HEK293 (cell line): ENCODE measurements around the gene APOLD1.

ENCODE experiments used
- CTCF ChIA-PET: fragments of 350-600 bp; formaldehyde crosslinking; extraction: SDS; loops from one replicate; lab custom pipeline; 2021; ENCODE audit warnings: antibody characterized with exemption; lab: Yijun Ruan, JAX
- POLR2A ChIA-PET: fragments of 300-600 bp; formaldehyde crosslinking; extraction: SDS; loops from one replicate; lab custom pipeline; 2020; ENCODE audit warnings: antibody characterized with exemption, inconsistent platforms; lab: Yijun Ruan, JAX
- H3K27ac ChIP-seq: fragments of 200-500 bp; sonication (Bioruptor generic); 2 replicates; pipeline ENCODE4 v1.5.1; 2014; ENCODE audit warnings: low read depth, low read length, control low read depth, inconsistent platforms; ENCODE audit errors: extremely low read depth
- H3K36me3 ChIP-seq, 2 experiments: fragments of 200-500 bp in 1 of 2; sonication (Bioruptor generic) in 1 of 2; 1 replicate in 1 of 2; 2 replicates in 1 of 2; pipeline ENCODE4 v1.5.1; 2014 to 2017; ENCODE audit warnings: inconsistent platforms in 2 of 2, low read length in 2 of 2; ENCODE audit not compliant: control insufficient read depth in 2 of 2, insufficient read depth in 1 of 2
- H3K4me1 ChIP-seq: fragments of 200-500 bp; sonication (Bioruptor generic); 2 replicates; pipeline ENCODE4 v1.5.1; 2014; ENCODE audit warnings: mild to moderate bottlenecking, low read length, inconsistent platforms; ENCODE audit not compliant: control insufficient read depth, insufficient read depth
- H3K4me3 ChIP-seq: 2 replicates; pipeline ENCODE4 v1.5.1; 2011; ENCODE audit warnings: low read depth, mild to moderate bottlenecking, control low read depth, low read length, moderate library complexity
- H3K9me3 ChIP-seq: fragments of 200-500 bp; sonication (Bioruptor generic); 2 replicates; pipeline ENCODE4 v1.5.1; 2014; ENCODE audit warnings: low read depth, low read length, inconsistent platforms; ENCODE audit not compliant: control insufficient read depth, insufficient read depth
- ATF2 ChIP-seq: fragments of 450-650 bp; formaldehyde crosslinking; IDR thresholded peaks from 2 replicates; pipeline ENCODE4 v1.5.1; 2016; ENCODE audit warnings: missing biosample characterization, missing genetic modification characterization, low read depth
- FEZF1 ChIP-seq: fragments of 450-650 bp; formaldehyde crosslinking; IDR thresholded peaks from 2 replicates; pipeline ENCODE4 v1.5.1; 2016; ENCODE audit warnings: missing biosample characterization, missing genetic modification characterization
- INSM2 ChIP-seq: fragments of 450-650 bp; formaldehyde crosslinking; IDR thresholded peaks from 2 replicates; pipeline ENCODE4 v1.5.1; 2016; ENCODE audit warnings: missing biosample characterization, missing genetic modification characterization
- KLF10 ChIP-seq: fragments of 450-650 bp; IDR thresholded peaks from 2 replicates; pipeline ENCODE4 v1.5.1; 2018; ENCODE audit warnings: missing biosample characterization, mild to moderate bottlenecking, missing genetic modification characterization
- KLF7 ChIP-seq: fragments of 450-650 bp; formaldehyde crosslinking; IDR thresholded peaks from 2 replicates; pipeline ENCODE4 v1.5.1; 2016; ENCODE audit warnings: missing biosample characterization, missing genetic modification characterization, borderline replicate concordance
- OVOL3 ChIP-seq: fragments of 450-650 bp; formaldehyde crosslinking; IDR thresholded peaks from 2 replicates; pipeline ENCODE4 v1.5.1; 2016; ENCODE audit warnings: missing biosample characterization, missing genetic modification characterization
- PRDM1 ChIP-seq: fragments of 450-650 bp; formaldehyde crosslinking; IDR thresholded peaks from 2 replicates; pipeline ENCODE4; 2016; ENCODE audit warnings: missing biosample characterization, missing genetic modification characterization
- REST ChIP-seq: fragments of 450-650 bp; formaldehyde crosslinking; IDR thresholded peaks from 2 replicates; pipeline ENCODE4 v1.5.1; 2016; ENCODE audit warnings: missing biosample characterization, missing genetic modification characterization
- SP7 ChIP-seq: fragments of 450-650 bp; formaldehyde crosslinking; IDR thresholded peaks from 2 replicates; pipeline ENCODE4 v1.5.1; 2016; ENCODE audit warnings: missing biosample characterization, missing genetic modification characterization
- TCF7L2 ChIP-seq: IDR thresholded peaks from 2 replicates; pipeline ENCODE4 v1.6.1; 2011; ENCODE audit warnings: low read depth, mild to moderate bottlenecking, inconsistent platforms, low read length, moderate library complexity, borderline replicate concordance
- ZBTB21 ChIP-seq: fragments of 450-650 bp; formaldehyde crosslinking; IDR thresholded peaks from 2 replicates; pipeline ENCODE4 v1.5.1; 2017; ENCODE audit warnings: missing biosample characterization, missing genetic modification characterization
- ZBTB8A ChIP-seq: fragments of 450-650 bp; formaldehyde crosslinking; IDR thresholded peaks from 2 replicates; pipeline ENCODE4 v1.5.1; 2016; ENCODE audit warnings: missing biosample characterization, missing genetic modification characterization
- ZNF169 ChIP-seq: fragments of 450-650 bp; formaldehyde crosslinking; IDR thresholded peaks from 2 replicates; pipeline ENCODE4 v1.5.1; 2016; ENCODE audit warnings: missing biosample characterization, missing genetic modification characterization
- ZNF174 ChIP-seq: fragments of 450-650 bp; formaldehyde crosslinking; IDR thresholded peaks from 2 replicates; pipeline ENCODE4 v1.5.0; 2017; ENCODE audit warnings: missing biosample characterization, mild to moderate bottlenecking, missing genetic modification characterization
- ZNF184 ChIP-seq: fragments of 450-650 bp; IDR thresholded peaks from 2 replicates; pipeline ENCODE4 v1.5.1; 2018; ENCODE audit warnings: missing biosample characterization, mild to moderate bottlenecking, missing genetic modification characterization
- ZNF2 ChIP-seq: fragments of 450-650 bp; formaldehyde crosslinking; IDR thresholded peaks from 2 replicates; pipeline ENCODE4 v1.5.1; 2016; ENCODE audit warnings: missing biosample characterization, missing genetic modification characterization
- ZNF24 ChIP-seq: fragments of 450-650 bp; formaldehyde crosslinking; IDR thresholded peaks from 2 replicates; pipeline ENCODE4 v1.5.1; 2016; ENCODE audit warnings: missing biosample characterization, missing genetic modification characterization
- ZNF341 ChIP-seq: fragments of 450-650 bp; formaldehyde crosslinking; IDR thresholded peaks from 2 replicates; pipeline ENCODE4; 2016; ENCODE audit warnings: low read depth, missing biosample characterization, missing genetic modification characterization
- ZNF473 ChIP-seq: fragments of 450-650 bp; formaldehyde crosslinking; IDR thresholded peaks from 2 replicates; pipeline ENCODE4 v1.5.1; 2017; ENCODE audit warnings: missing biosample characterization, missing genetic modification characterization
- ZNF521 ChIP-seq: fragments of 450-650 bp; formaldehyde crosslinking; IDR thresholded peaks from 2 replicates; pipeline ENCODE4 v1.5.1; 2017; ENCODE audit warnings: missing biosample characterization, mild to moderate bottlenecking, missing genetic modification characterization
- ZNF549 ChIP-seq: fragments of 450-650 bp; IDR thresholded peaks from 2 replicates; pipeline ENCODE4 v1.5.1; 2018; ENCODE audit warnings: missing biosample characterization, missing genetic modification characterization, mild to moderate bottlenecking, inconsistent platforms, moderate library complexity
- ZNF560 ChIP-seq: fragments of 450-650 bp; formaldehyde crosslinking; IDR thresholded peaks from 2 replicates; pipeline ENCODE4 v1.5.1; 2017; ENCODE audit warnings: missing biosample characterization, missing genetic modification characterization, borderline replicate concordance
- ZNF571 ChIP-seq: fragments of 450-650 bp; formaldehyde crosslinking; IDR thresholded peaks from 2 replicates; pipeline ENCODE4 v1.5.0; 2017; ENCODE audit warnings: missing biosample characterization, missing genetic modification characterization
- ZNF600 ChIP-seq: fragments of 450-650 bp; formaldehyde crosslinking; IDR thresholded peaks from 2 replicates; pipeline ENCODE4 v1.5.1; 2016; ENCODE audit warnings: missing biosample characterization, missing genetic modification characterization
- ZNF610 ChIP-seq: fragments of 450-650 bp; formaldehyde crosslinking; IDR thresholded peaks from 2 replicates; pipeline ENCODE4 v1.5.1; 2016; ENCODE audit warnings: missing biosample characterization, missing genetic modification characterization, borderline replicate concordance
- ZNF621 ChIP-seq: fragments of 450-650 bp; formaldehyde crosslinking; IDR thresholded peaks from 2 replicates; pipeline ENCODE4 v1.5.1; 2017; ENCODE audit warnings: missing biosample characterization, missing genetic modification characterization
- ZNF658 ChIP-seq: fragments of 450-650 bp; formaldehyde crosslinking; IDR thresholded peaks from 2 replicates; pipeline ENCODE4; 2016; ENCODE audit warnings: missing biosample characterization, missing genetic modification characterization
- ZNF670 ChIP-seq: fragments of 450-650 bp; formaldehyde crosslinking; IDR thresholded peaks from 2 replicates; pipeline ENCODE4 v1.5.1; 2016; ENCODE audit warnings: missing biosample characterization, missing genetic modification characterization, low read depth
- ZNF692 ChIP-seq: fragments of 450-650 bp; formaldehyde crosslinking; IDR thresholded peaks from 2 replicates; pipeline ENCODE4 v1.5.1; 2016; ENCODE audit warnings: missing biosample characterization, missing genetic modification characterization
- ZNF701 ChIP-seq: fragments of 450-650 bp; formaldehyde crosslinking; IDR thresholded peaks from 2 replicates; pipeline ENCODE4 v1.5.1; 2016; ENCODE audit warnings: missing biosample characterization, missing genetic modification characterization
- ZNF830 ChIP-seq: fragments of 450-650 bp; IDR thresholded peaks from 2 replicates; pipeline ENCODE4 v1.5.0; 2018; ENCODE audit warnings: missing biosample characterization, missing genetic modification characterization, low read depth, mild to moderate bottlenecking, moderate library complexity

The APOLD1 gene

GRCh38 chr12:12784911-12785814 lies at the start of gene APOLD1:
Gene APOLD1 (plus strand): TSS chr12:12785659. CDS start chr12:12785692, 33 bp downstream.
- CTCF ChIA-PET: interaction anchor here (0.7 to 1.2 kb wide), 2 partner anchors 35 to 49 kb away, joined by 3 read pairs; no protein-coding TSS in a partner anchor
- peak within 1 kb of the TSS; percentile 72; the same call in 1 of the 2 replicates for H3K27ac ChIP-seq
- no peak for TF ChIP-seq ZNF701 (tag by site-specific recombination)
- no peak for TF ChIP-seq ZNF560 (tag by site-specific recombination)
- TF ChIP-seq REST (tag by site-specific recombination): no peak
- TF ChIP-seq SP7 (tag by site-specific recombination): peak; percentile 74
- TF ChIP-seq FEZF1: 0 out of 2 replicates have a peak, but pooled peaks have one; percentile 2
- 0 out of 2 replicates have a peak, but pooled peaks have one; percentile 42 for TF ChIP-seq PRDM1 (tag by site-specific recombination)
- no peak for TF ChIP-seq ZNF830
- TF ChIP-seq ZBTB8A (tag by site-specific recombination): no peak
- no peak for TF ChIP-seq ZNF184 (tag by site-specific recombination)
- TF ChIP-seq ZNF24 (tag by site-specific recombination): 0 out of 2 replicates have a peak, but pooled peaks have one; percentile 38
- TF ChIP-seq ZBTB21 (tag by site-specific recombination): peak; percentile 86
- TF ChIP-seq ATF2 (tag by site-specific recombination): 0 out of 2 replicates have a peak, but pooled peaks have one; percentile 44
- TF ChIP-seq ZNF658: no peak
- TF ChIP-seq ZNF571: no peak
- TF ChIP-seq KLF7 (tag by site-specific recombination): no peak
- no peak for TF ChIP-seq TCF7L2
- TF ChIP-seq ZNF621 (tag by site-specific recombination): no peak
- no peak for TF ChIP-seq ZNF549 (tag by site-specific recombination)
- TF ChIP-seq OVOL3: no peak
- no peak for TF ChIP-seq ZNF169 (tag by site-specific recombination)
- no peak for TF ChIP-seq ZNF610 (tag by site-specific recombination)
- TF ChIP-seq ZNF473 (tag by site-specific recombination): no peak
- 0 out of 2 replicates have a peak, but pooled peaks have one; percentile 34 for TF ChIP-seq KLF10 (tag by site-specific recombination)
- TF ChIP-seq INSM2 (tag by site-specific recombination): no peak
- TF ChIP-seq ZNF2 (tag by site-specific recombination): 0 out of 2 replicates have a peak, but pooled peaks have one; percentile 19
- peak; percentile 80 for TF ChIP-seq ZNF600
- TF ChIP-seq ZNF670 (tag by site-specific recombination): no peak
- TF ChIP-seq ZNF692 (tag by site-specific recombination): no peak
- TF ChIP-seq ZNF521 (tag by site-specific recombination): no peak
- TF ChIP-seq ZNF341 (tag by site-specific recombination): peak; percentile 79
- TF ChIP-seq ZNF174 (tag by site-specific recombination): no peak

More at GRCh38 chr12:12784911-12785814, at the start of gene APOLD1:
- Histone ChIP-seq H3K36me3 (no peaks in the 10 kb centered on the region), H3K4me1 (peaks cover 19% of the 10 kb centered on the region), H3K9me3 (no peaks in the 10 kb centered on the region), H3K4me3 (peak within 1 kb of the TSS; percentile 44; the same call in 1 of the 2 replicates)
- POLR2A ChIA-PET: no interaction called here
